ENCODE data around the gene TAF5L. TPM values are rescaled to one million over a fixed set of nuclear protein-coding genes. Genes with fewer than 3 reads are reported as not detected.

Gene TAF5L
- total and polyA plus RNA-seq, 10 of the 15 experiments (the other 5 are each of a cell fraction or from before 2014, with no cell fraction given) = 1.1 to 26.2 (median 19.1) TPM

GRCh38 chr1:229563701-229564100 lies 62.2 kb downstream of the TAF5L start:
- CTCF ChIA-PET = interaction anchor here (0.8 to 1.4 kb wide), 4 partner anchors 12 to 38 kb away, joined by 3 to 4 read pairs (median 3); no protein-coding TSS in a partner anchor
- in situ Hi-C loops (cut with MboI) = loop anchor here (5.0 kb wide), 1 partner anchor 64 kb away; the partner anchor contains the start of genes TAF5L and URB2
- no peak for FAIRE-seq

More at GRCh38 chr1:229563701-229564100, 62.2 kb downstream of the TAF5L start:
- H3K27ac ChIP-seq (ENCODE audit: control insufficient read depth, insufficient read depth) = no peak overlapping the region
- intact Hi-C loops (cut with micrococcal nuclease; ENCODE audit: unreplicated experiment) = no loop called here
- ChIA-PET POLR2A (no interaction called here), RAD21 (ENCODE audit: unreplicated experiment) (no interaction called here), SMC1A (ENCODE audit: uncharacterized antibody, unreplicated experiment) (interaction anchor here (0.5 to 1.5 kb wide), 5 partner anchors 16 to 620 kb away, joined by 3 to 5 read pairs (median 3); no protein-coding TSS in a partner anchor)
- no peaks in the 10 kb centered on the region for H4K20me1 ChIP-seq (ENCODE audit: control insufficient read depth, insufficient read depth)
- H3K4me1 ChIP-seq (ENCODE audit: control insufficient read depth, insufficient read depth, low read length) = no peaks in the 10 kb centered on the region; the same call in none of the 2 replicates
- H3K27me3 ChIP-seq (replicated peaks in 1 of 2; ENCODE audit: control insufficient read depth in 2 of 2, insufficient read depth in 2 of 2, low read length in 1 of 2) = no peaks in the 10 kb centered on the region
- H3K79me2 ChIP-seq (ENCODE audit: control insufficient read depth, insufficient read depth, low read length) = peaks cover under 1% of the 10 kb centered on the region
- H3K9me3 ChIP-seq (replicated peaks; ENCODE audit: control insufficient read depth, insufficient read depth, low read length) = no peaks in the 10 kb centered on the region
- BruUV-seq (replicated peaks) = no TSS peak
- ATAC-seq = no peak
- H3K4me2 ChIP-seq (ENCODE audit: control insufficient read depth, insufficient read depth) = no peak overlapping the region
- no peak overlapping the region for H3K4me3 ChIP-seq
- no peak overlapping the region for H2AFZ ChIP-seq (ENCODE audit: control insufficient read depth, low read depth, low read length)
- no peaks in the 10 kb centered on the region for H3K36me3 ChIP-seq (ENCODE audit: control insufficient read depth in 2 of 2, insufficient read depth in 2 of 2, low read length in 1 of 2)
- no peak overlapping the region for H3K9ac ChIP-seq (ENCODE audit: control insufficient read depth, insufficient read depth, low read length)
- no peak for TF ChIP-seq SRF (IDR thresholded peaks at IDR 0.05; ENCODE audit: low read depth in 2 of 2, low read length in 2 of 2)
- no peak for TF ChIP-seq GATAD2B (conservative IDR thresholded peaks at IDR 0.05; ENCODE audit: low read depth)
- no peak for TF ChIP-seq EZH2 (IDR thresholded peaks at IDR 0.05; ENCODE audit: borderline replicate concordance, control insufficient read depth, low read depth, low read length)
- no peak for TF ChIP-seq CHD2 (IDR thresholded peaks at IDR 0.05; ENCODE audit: borderline replicate concordance, low read depth, low read length)
- TF ChIP-seq BCLAF1 (IDR thresholded peaks at IDR 0.05) = no peak
- TF ChIP-seq SMARCA5 (IDR thresholded peaks at IDR 0.05) = no peak
- TF ChIP-seq NFYA (IDR thresholded peaks at IDR 0.05; ENCODE audit: borderline replicate concordance, low read depth, low read length) = no peak
- no peak for TF ChIP-seq MTA2 (IDR thresholded peaks at IDR 0.05; ENCODE audit: low read depth)
- TF ChIP-seq, protein P1, sequence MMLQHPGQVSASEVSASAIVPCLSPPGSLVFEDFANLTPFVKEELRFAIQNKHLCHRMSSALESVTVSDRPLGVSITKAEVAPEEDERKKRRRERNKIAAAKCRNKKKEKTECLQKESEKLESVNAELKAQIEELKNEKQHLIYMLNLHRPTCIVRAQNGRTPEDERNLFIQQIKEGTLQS (IDR thresholded peaks at IDR 0.05; ENCODE audit: borderline replicate concordance, extremely low read depth, low read depth, low read length) = no peak
- no peak for TF ChIP-seq JUNB (IDR thresholded peaks at IDR 0.05)
- TF ChIP-seq SUZ12 (IDR thresholded peaks at IDR 0.05; ENCODE audit: unreplicated experiment) = no peak
- TF ChIP-seq ASH2L (IDR thresholded peaks at IDR 0.05; ENCODE audit: borderline replicate concordance, low read depth) = no peak
- no peak for TF ChIP-seq ZNF207 (IDR thresholded peaks at IDR 0.05; ENCODE audit: borderline replicate concordance)
- no peak for TF ChIP-seq RAD51 (IDR thresholded peaks at IDR 0.05)
- TF ChIP-seq, protein P2, sequence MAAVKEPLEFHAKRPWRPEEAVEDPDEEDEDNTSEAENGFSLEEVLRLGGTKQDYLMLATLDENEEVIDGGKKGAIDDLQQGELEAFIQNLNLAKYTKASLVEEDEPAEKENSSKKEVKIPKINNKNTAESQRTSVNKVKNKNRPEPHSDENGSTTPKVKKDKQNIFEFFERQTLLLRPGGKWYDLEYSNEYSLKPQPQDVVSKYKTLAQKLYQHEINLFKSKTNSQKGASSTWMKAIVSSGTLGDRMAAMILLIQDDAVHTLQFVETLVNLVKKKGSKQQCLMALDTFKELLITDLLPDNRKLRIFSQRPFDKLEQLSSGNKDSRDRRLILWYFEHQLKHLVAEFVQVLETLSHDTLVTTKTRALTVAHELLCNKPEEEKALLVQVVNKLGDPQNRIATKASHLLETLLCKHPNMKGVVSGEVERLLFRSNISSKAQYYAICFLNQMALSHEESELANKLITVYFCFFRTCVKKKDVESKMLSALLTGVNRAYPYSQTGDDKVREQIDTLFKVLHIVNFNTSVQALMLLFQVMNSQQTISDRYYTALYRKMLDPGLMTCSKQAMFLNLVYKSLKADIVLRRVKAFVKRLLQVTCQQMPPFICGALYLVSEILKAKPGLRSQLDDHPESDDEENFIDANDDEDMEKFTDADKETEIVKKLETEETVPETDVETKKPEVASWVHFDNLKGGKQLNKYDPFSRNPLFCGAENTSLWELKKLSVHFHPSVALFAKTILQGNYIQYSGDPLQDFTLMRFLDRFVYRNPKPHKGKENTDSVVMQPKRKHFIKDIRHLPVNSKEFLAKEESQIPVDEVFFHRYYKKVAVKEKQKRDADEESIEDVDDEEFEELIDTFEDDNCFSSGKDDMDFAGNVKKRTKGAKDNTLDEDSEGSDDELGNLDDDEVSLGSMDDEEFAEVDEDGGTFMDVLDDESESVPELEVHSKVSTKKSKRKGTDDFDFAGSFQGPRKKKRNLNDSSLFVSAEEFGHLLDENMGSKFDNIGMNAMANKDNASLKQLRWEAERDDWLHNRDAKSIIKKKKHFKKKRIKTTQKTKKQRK (IDR thresholded peaks at IDR 0.05; ENCODE audit: low read depth, low read length) = no peak
- no peak for TF ChIP-seq HDAC6 (IDR thresholded peaks at IDR 0.05; ENCODE audit: unreplicated experiment)
- no peak for TF ChIP-seq NFYB (IDR thresholded peaks at IDR 0.05; ENCODE audit: insufficient read depth, low read depth, low read length)
- no peak for DNase-seq (ENCODE audit: low read depth, low spot score)
- 43% methylated on average over 5 of the region's 5 CpGs for WGBS (ENCODE audit: insufficient coverage, insufficient replicate concordance, low lambda C conversion rate, missing lambda C conversion rate)

All from GM12878 (cell line).